ENCODE results near the gene DOCK1. TPM values are rescaled to one million over a fixed set of nuclear protein-coding genes. Genes with fewer than 3 reads are reported as not detected.

The DOCK1 gene
- total RNA-seq, 2 donors from 2014 or later, result 72.4 to 89.3 TPM

GRCh38 chr10:127079392-127079791 lies 174.2 kb downstream of the DOCK1 start:
- no peak overlapping the region for H3K27ac Mint-ChIP-seq
- H3K4me3 ChIP-seq (ENCODE audit: low read length), result no peak overlapping the region
- no peaks in the 10 kb centered on the region for H3K27me3 ChIP-seq (ENCODE audit: control insufficient read depth, insufficient read depth, low read length, poor library complexity, severe bottlenecking)
- no peak overlapping the region for H3K4me3 Mint-ChIP-seq
- WGBS, 2 experiments (ENCODE audit: insufficient coverage in 1 of 2, insufficient read length in 1 of 2), result 87 to 92% methylated on average over 3 of the region's 3 CpGs
- H3K27me3 Mint-ChIP-seq (ENCODE audit: insufficient read depth), result no peaks in the 10 kb centered on the region
- DNase-seq, result no peak
- TF ChIP-seq, protein P1, sequence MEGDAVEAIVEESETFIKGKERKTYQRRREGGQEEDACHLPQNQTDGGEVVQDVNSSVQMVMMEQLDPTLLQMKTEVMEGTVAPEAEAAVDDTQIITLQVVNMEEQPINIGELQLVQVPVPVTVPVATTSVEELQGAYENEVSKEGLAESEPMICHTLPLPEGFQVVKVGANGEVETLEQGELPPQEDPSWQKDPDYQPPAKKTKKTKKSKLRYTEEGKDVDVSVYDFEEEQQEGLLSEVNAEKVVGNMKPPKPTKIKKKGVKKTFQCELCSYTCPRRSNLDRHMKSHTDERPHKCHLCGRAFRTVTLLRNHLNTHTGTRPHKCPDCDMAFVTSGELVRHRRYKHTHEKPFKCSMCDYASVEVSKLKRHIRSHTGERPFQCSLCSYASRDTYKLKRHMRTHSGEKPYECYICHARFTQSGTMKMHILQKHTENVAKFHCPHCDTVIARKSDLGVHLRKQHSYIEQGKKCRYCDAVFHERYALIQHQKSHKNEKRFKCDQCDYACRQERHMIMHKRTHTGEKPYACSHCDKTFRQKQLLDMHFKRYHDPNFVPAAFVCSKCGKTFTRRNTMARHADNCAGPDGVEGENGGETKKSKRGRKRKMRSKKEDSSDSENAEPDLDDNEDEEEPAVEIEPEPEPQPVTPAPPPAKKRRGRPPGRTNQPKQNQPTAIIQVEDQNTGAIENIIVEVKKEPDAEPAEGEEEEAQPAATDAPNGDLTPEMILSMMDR (conservative IDR thresholded peaks at IDR 0.05), result no peak
- H3K9me3 ChIP-seq (ENCODE audit: control insufficient read depth, low read length), result no peaks in the 10 kb centered on the region
- H3K36me3 ChIP-seq (ENCODE audit: control insufficient read depth, insufficient read depth, low read length), result peaks cover 38% of the 10 kb centered on the region
- H3K9me3 Mint-ChIP-seq, result no peaks in the 10 kb centered on the region
- peaks cover 67% of the 10 kb centered on the region for H3K36me3 Mint-ChIP-seq (ENCODE audit: low read depth)
- H3K4me1 Mint-ChIP-seq, result peaks cover 9% of the 10 kb centered on the region
- H3K9ac ChIP-seq (ENCODE audit: extremely low read depth, low read length, poor library complexity, severe bottlenecking), result no peak overlapping the region
- H3K27ac ChIP-seq (ENCODE audit: low read depth, low read length), result no peak overlapping the region
- H3K4me1 ChIP-seq (ENCODE audit: control insufficient read depth, insufficient read depth, low read length), result no peaks in the 10 kb centered on the region

- H3K36me3 ChIP-seq (ENCODE audit: control insufficient read depth, insufficient read depth, low read length), result peaks cover 36% of the 10 kb centered on the region
- Mint-ChIP-seq H3K4me1 (peaks cover 9% of the 10 kb centered on the region), H3K36me3 (ENCODE audit: low read depth) (peaks cover 58% of the 10 kb centered on the region), H3K4me3 (no peak overlapping the region), H3K27me3 (ENCODE audit: insufficient read depth) (no peaks in the 10 kb centered on the region), H3K9me3 (no peaks in the 10 kb centered on the region), H3K27ac (no peak overlapping the region)
- DNase-seq, result peak; percentile 33
- 84% methylated on average over 4 of the region's 4 CpGs; no CpG with 5 or more reads in 1 of the 2 experiments for WGBS, 2 experiments (ENCODE audit: insufficient coverage in 1 of 2, insufficient read length in 1 of 2)
- H3K9ac ChIP-seq (ENCODE audit: extremely low read depth, low read length, poor library complexity, severe bottlenecking), result no peak overlapping the region
- no peaks in the 10 kb centered on the region for H3K4me1 ChIP-seq (ENCODE audit: control insufficient read depth, insufficient read depth, low read length)
- no peaks in the 10 kb centered on the region for H3K27me3 ChIP-seq (ENCODE audit: control insufficient read depth, insufficient read depth, low read length, poor library complexity, severe bottlenecking)
- H3K9me3 ChIP-seq (ENCODE audit: control insufficient read depth, low read length), result no peaks in the 10 kb centered on the region
- H3K4me3 ChIP-seq (ENCODE audit: low read length), result no peak overlapping the region
- TF ChIP-seq, protein P1 (conservative IDR thresholded peaks at IDR 0.05), result no peak
- no peak overlapping the region for H3K27ac ChIP-seq (ENCODE audit: low read depth, low read length)
Observed at GRCh38 chr10:127080317-127080716, 175.1 kb downstream of the DOCK1 start.

- Histone ChIP-seq H3K9me3 (ENCODE audit: control insufficient read depth, low read length) (no peaks in the 10 kb centered on the region), H3K36me3 (ENCODE audit: control insufficient read depth, insufficient read depth, low read length) (peaks cover 28% of the 10 kb centered on the region), H3K27ac (ENCODE audit: low read depth, low read length) (no peak overlapping the region), H3K9ac (ENCODE audit: extremely low read depth, low read length, poor library complexity, severe bottlenecking) (no peak overlapping the region), H3K4me3 (ENCODE audit: low read length) (no peak overlapping the region), H3K4me1 (ENCODE audit: control insufficient read depth, insufficient read depth, low read length) (no peaks in the 10 kb centered on the region), H3K27me3 (ENCODE audit: control insufficient read depth, insufficient read depth, low read length, poor library complexity, severe bottlenecking) (no peaks in the 10 kb centered on the region)
- Mint-ChIP-seq H3K9me3 (no peaks in the 10 kb centered on the region), H3K4me1 (peaks cover 9% of the 10 kb centered on the region), H3K27me3 (ENCODE audit: insufficient read depth) (no peaks in the 10 kb centered on the region), H3K4me3 (no peak overlapping the region), H3K36me3 (ENCODE audit: low read depth) (peaks cover 48% of the 10 kb centered on the region), H3K27ac (no peak overlapping the region)
- 97% methylated on average over 6 to 10 of the region's 10 CpGs for WGBS, 2 experiments (ENCODE audit: insufficient coverage in 1 of 2, insufficient read length in 1 of 2)
- peak; percentile 6 for DNase-seq
- TF ChIP-seq, protein P1 (conservative IDR thresholded peaks at IDR 0.05), result no peak
Observed at GRCh38 chr10:127081851-127082345, 176.7 kb downstream of the DOCK1 start.

All from endodermal cell (in vitro differentiated cells).